Measurements from ENCODE around the gene SLCO3A1.

SLCO3A1 gene

GRCh38 chr15:92040350-92040749, 186.8 kb downstream of the SLCO3A1 start:
- Histone ChIP-seq H3K9ac (ENCODE audit: low read length) (no peak overlapping the region), H3K4me1 (ENCODE audit: low read length) (no peaks in the 10 kb centered on the region), H3K9me3 (ENCODE audit: insufficient read depth, low read length) (no peaks in the 10 kb centered on the region), H2AFZ (ENCODE audit: low read depth, low read length) (no peak overlapping the region), H4K20me1 (ENCODE audit: insufficient read depth, low read length) (no peaks in the 10 kb centered on the region), H3K27me3 (ENCODE audit: low read depth, low read length) (peaks cover 44% of the 10 kb centered on the region), H3K4me3 (ENCODE audit: low read length) (no peak overlapping the region), H3K4me2 (ENCODE audit: low read length) (no peak overlapping the region), H3K36me3 (replicated peaks; ENCODE audit: low read depth, low read length) (no peaks in the 10 kb centered on the region), H3K27ac (ENCODE audit: low read length) (no peak overlapping the region), H3K79me2 (ENCODE audit: low read length) (no peaks in the 10 kb centered on the region)
- TF ChIP-seq CTCF (IDR thresholded peaks at IDR 0.05; ENCODE audit: low read depth, low read length) (no peak), EZH2phosphoT487 (IDR thresholded peaks at IDR 0.05; ENCODE audit: low read depth) (no peak)

DNA sequence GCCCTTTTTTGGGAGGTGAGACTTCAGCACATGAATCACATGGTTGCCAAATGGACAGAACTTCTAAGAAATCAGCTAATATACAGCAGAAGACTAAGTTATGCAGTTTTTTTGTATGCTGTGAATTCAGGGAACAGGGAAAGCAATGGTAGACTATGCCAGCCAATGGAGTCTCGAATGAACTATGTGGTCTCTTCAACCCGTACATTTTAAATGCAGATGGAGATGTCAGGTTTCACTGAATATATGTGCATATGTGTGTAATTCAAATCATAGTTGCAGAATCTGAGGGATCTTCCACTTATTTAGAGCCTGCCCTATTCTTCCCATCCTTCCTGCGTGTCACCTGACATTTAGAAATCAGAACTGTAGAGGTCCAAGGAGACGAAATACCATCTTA, 187.9 kb downstream of the SLCO3A1 start:
- TF ChIP-seq EZH2phosphoT487 (IDR thresholded peaks at IDR 0.05; ENCODE audit: low read depth) (no peak), CTCF (IDR thresholded peaks at IDR 0.05; ENCODE audit: low read depth, low read length) (no peak)
- Histone ChIP-seq H2AFZ (ENCODE audit: low read depth, low read length) (no peak overlapping the region), H3K27ac (ENCODE audit: low read length) (no peak overlapping the region), H3K9me3 (ENCODE audit: insufficient read depth, low read length) (no peaks in the 10 kb centered on the region), H3K36me3 (replicated peaks; ENCODE audit: low read depth, low read length) (no peaks in the 10 kb centered on the region), H3K27me3 (ENCODE audit: low read depth, low read length) (peaks cover 35% of the 10 kb centered on the region), H3K4me1 (ENCODE audit: low read length) (no peaks in the 10 kb centered on the region), H3K79me2 (ENCODE audit: low read length) (no peaks in the 10 kb centered on the region), H3K4me2 (ENCODE audit: low read length) (no peak overlapping the region), H4K20me1 (ENCODE audit: insufficient read depth, low read length) (no peaks in the 10 kb centered on the region), H3K9ac (ENCODE audit: low read length) (no peak overlapping the region), H3K4me3 (ENCODE audit: low read length) (no peak overlapping the region)

GRCh38 chr15:92043283-92043682, 189.8 kb downstream of the SLCO3A1 start:
- Histone ChIP-seq H3K4me2 (ENCODE audit: low read length) (no peak overlapping the region), H3K9me3 (ENCODE audit: insufficient read depth, low read length) (no peaks in the 10 kb centered on the region), H3K4me3 (ENCODE audit: low read length) (no peak overlapping the region), H4K20me1 (ENCODE audit: insufficient read depth, low read length) (no peaks in the 10 kb centered on the region), H3K9ac (ENCODE audit: low read length) (no peak overlapping the region), H3K4me1 (ENCODE audit: low read length) (peaks cover 7% of the 10 kb centered on the region), H2AFZ (ENCODE audit: low read depth, low read length) (no peak overlapping the region), H3K27me3 (ENCODE audit: low read depth, low read length) (peaks cover 16% of the 10 kb centered on the region; the same call in 1 of the 2 replicates), H3K79me2 (ENCODE audit: low read length) (no peaks in the 10 kb centered on the region), H3K27ac (ENCODE audit: low read length) (no peak overlapping the region), H3K36me3 (replicated peaks; ENCODE audit: low read depth, low read length) (no peaks in the 10 kb centered on the region)
- TF ChIP-seq EZH2phosphoT487 (IDR thresholded peaks at IDR 0.05; ENCODE audit: low read depth) (no peak), CTCF (IDR thresholded peaks at IDR 0.05; ENCODE audit: low read depth, low read length) (no peak)

DNA sequence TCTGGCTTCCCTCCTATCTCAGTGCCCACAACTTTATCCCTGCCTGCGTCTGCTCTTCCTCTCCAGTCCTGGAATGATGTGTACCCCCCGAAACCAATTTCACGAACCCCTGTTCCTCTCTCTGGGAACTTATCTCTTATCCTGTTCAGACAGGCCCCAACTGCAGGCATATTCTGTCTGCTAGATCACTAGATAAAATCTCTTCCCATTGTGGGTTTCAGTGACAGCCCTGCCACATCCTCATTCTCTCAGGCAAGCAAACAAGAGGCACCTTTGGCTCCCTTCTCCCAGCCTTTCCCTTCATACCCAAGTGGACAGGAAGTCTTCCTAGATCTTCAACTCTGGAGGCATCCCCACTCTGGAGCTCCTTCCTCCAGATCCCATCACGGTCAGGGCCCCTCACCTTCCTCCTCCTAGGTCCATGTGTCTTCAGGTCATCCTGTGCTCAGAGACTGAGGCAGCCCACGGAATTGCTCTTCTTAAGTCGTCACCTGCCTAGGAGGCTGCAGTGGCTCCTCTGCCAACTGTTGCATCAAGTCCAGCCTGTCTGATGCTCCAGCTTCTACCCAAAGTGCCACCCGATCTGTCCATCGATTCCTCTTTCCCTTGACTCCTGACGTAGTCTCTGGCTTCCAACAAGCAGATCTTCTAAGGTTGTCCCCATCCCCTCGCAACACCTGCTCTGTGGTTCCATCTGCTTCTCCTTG, 190.8 kb downstream of the SLCO3A1 start:
- Histone ChIP-seq H2AFZ (ENCODE audit: low read depth, low read length) (no peak overlapping the region), H3K9me3 (ENCODE audit: insufficient read depth, low read length) (no peaks in the 10 kb centered on the region), H3K27ac (ENCODE audit: low read length) (no peak overlapping the region), H3K4me1 (ENCODE audit: low read length) (peaks cover 9% of the 10 kb centered on the region), H3K9ac (ENCODE audit: low read length) (no peak overlapping the region), H3K36me3 (replicated peaks; ENCODE audit: low read depth, low read length) (no peaks in the 10 kb centered on the region), H4K20me1 (ENCODE audit: insufficient read depth, low read length) (no peaks in the 10 kb centered on the region), H3K4me2 (ENCODE audit: low read length) (no peak overlapping the region), H3K27me3 (ENCODE audit: low read depth, low read length) (peaks cover 14% of the 10 kb centered on the region; the same call in 1 of the 2 replicates), H3K79me2 (ENCODE audit: low read length) (no peaks in the 10 kb centered on the region), H3K4me3 (ENCODE audit: low read length) (no peak overlapping the region)
- TF ChIP-seq EZH2phosphoT487 (IDR thresholded peaks at IDR 0.05; ENCODE audit: low read depth) (no peak), CTCF (IDR thresholded peaks at IDR 0.05; ENCODE audit: low read depth, low read length) (no peak)
